Right cardiac atrium (tissue), 5 donors: ENCODE measurements around the gene CHAF1B. TPM values are rescaled to one million over a fixed set of nuclear protein-coding genes. Genes with fewer than 3 reads are reported as not detected.
A peak's percentile ranks its signal among the peaks of the same experiment; 100 is the strongest.

ENCODE experiments used
- ATAC-seq, 2 donors: fragments of 200-7000 bp; cut with Tn5 transposase; one replicate each; pipeline versions ENCODE4 v1.8.0 to v1.9.1; 2020; ENCODE audit warnings: moderate library complexity in 2 of 2, mild to moderate bottlenecking in 1 of 2
- DNase-seq, 3 donors: peaks; one replicate each; pipeline ENCODE4 v3.0.0-alpha.2; 2020
- H3K27ac ChIP-seq: one replicate; pipeline ENCODE4 v1.5.1; 2013; ENCODE audit warnings: mild to moderate bottlenecking, low read length, control low read depth, moderate library complexity
- H3K27me3 ChIP-seq: one replicate; pipeline ENCODE4 v1.6.1; 2013; ENCODE audit not compliant: control insufficient read depth, insufficient read depth
- H3K4me1 ChIP-seq: one replicate; pipeline ENCODE4 v1.6.1; 2013; ENCODE audit warnings: low read length; ENCODE audit not compliant: control insufficient read depth, insufficient read depth
- H3K4me3 ChIP-seq: one replicate; pipeline ENCODE4 v1.5.1; 2013; ENCODE audit warnings: low read length, control low read depth
- H3K9me3 ChIP-seq: one replicate; pipeline ENCODE4 v1.6.1; 2013; ENCODE audit warnings: low read length; ENCODE audit not compliant: control insufficient read depth
- WGBS: extraction: QIAGEN DNeasy Blood & Tissue Kit; methylation state at CpG from one replicate; pipeline ENCODE4 v1.1.7; 2013; 5-methylcytosine and 5-hydroxymethylcytosine counted together
- intact Hi-C, 4 donors: fragments of 100-400 bp; cut with DNase I; formaldehyde crosslinking; loops; one replicate each; pipeline versions ENCODE4 v1.11.0 to v1.14.0; 2022 to 2023
- polyA plus RNA-seq: library from polyadenylated mRNA; stranded (reverse); fragments of 200-250 nt; gene quantifications from one replicate; pipeline ENCODE4 v1.2.3, GENCODE V29; 2013
- total RNA-seq, 4 donors: library from RNA; stranded (reverse); fragmentation: NEBNext Ultra II Directional; extraction: Animal tissue kit (Norgen Biotek cat#: 25700); gene quantifications; one replicate each; pipeline ENCODE4 v1.2.1, GENCODE V29; 2021
- donor health status: healthy with polysubstance abuse.
- donor health status: DM: no; HTN: yes; CAD: no.
- donor health status: DM: no; HTN: no; CAD: no.
- donor health status: DM: no; HTN: yes; CAD: no; lungs with severe emphysema.
- donor health status: DM: yes; HTN: yes; CAD: no.

The CHAF1B gene
- total and polyA plus RNA-seq, 5 donors = 0.61 to 1.3 (median 0.75) TPM

GRCh38 chr21:36412916-36413315 lies 27.7 kb downstream of the CHAF1B start:
- 94% methylated on average over 11 of the region's 11 CpGs for WGBS
- intact Hi-C loops = loop anchor here in 1 of 4 donors (10.0 kb wide), 1 partner anchor 522 kb away; no protein-coding TSS in a partner anchor
- no peak for ATAC-seq

GRCh38 chr21:36415375-36415774 lies 30.2 kb downstream of the CHAF1B start:
- ATAC-seq (no peak), DNase-seq (no peak)
- 96% methylated on average over 6 of the region's 6 CpGs for WGBS
- Histone ChIP-seq H3K27ac (no peak overlapping the region), H3K4me1 (no peaks in the 10 kb centered on the region), H3K27me3 (no peaks in the 10 kb centered on the region), H3K9me3 (no peaks in the 10 kb centered on the region), H3K4me3 (no peak overlapping the region)
- intact Hi-C loops = loop anchor here in 1 of 4 donors (10.0 kb wide), 1 partner anchor 519 kb away; no protein-coding TSS in a partner anchor

More at GRCh38 chr21:36412916-36413315, 27.7 kb downstream of the CHAF1B start:
- no peak overlapping the region for H3K4me3 ChIP-seq
- H3K9me3 ChIP-seq = no peaks in the 10 kb centered on the region
- no peaks in the 10 kb centered on the region for H3K4me1 ChIP-seq
- no peaks in the 10 kb centered on the region for H3K27me3 ChIP-seq
- H3K27ac ChIP-seq = no peak overlapping the region
- DNase-seq = no peak

- ATAC-seq = no peak
- H3K4me3 ChIP-seq = no peak overlapping the region
- 83% methylated on average over 14 of the region's 14 CpGs for whole genome bisulfite sequencing
- no peak for DNase-seq
- H3K27ac ChIP-seq = no peak overlapping the region
- no peaks in the 10 kb centered on the region for H3K9me3 ChIP-seq
- no peaks in the 10 kb centered on the region for H3K27me3 ChIP-seq
- peaks cover 4% of the 10 kb centered on the region for H3K4me1 ChIP-seq
- intact Hi-C loops = loop anchor here in 1 of 4 donors (10.0 kb wide), 1 partner anchor 516 kb away; no protein-coding TSS in a partner anchor
Observed at GRCh38 chr21:36419241-36419640, 34.0 kb downstream of the CHAF1B start.

GRCh38 chr21:36419996-36420395 lies 34.8 kb downstream of the CHAF1B start:
- no peak overlapping the region for H3K27ac ChIP-seq
- H3K4me1 ChIP-seq = peaks cover 4% of the 10 kb centered on the region
- WGBS = 2% methylated on average over 8 of the region's 8 CpGs
- intact Hi-C loops = loop anchor here (5.0 to 10.0 kb wide), 4 partner anchors 165 to 515 kb away; no protein-coding TSS in a partner anchor
- H3K27me3 ChIP-seq = no peaks in the 10 kb centered on the region
- peak; percentile 91 to 92 (median 91) for DNase-seq
- H3K4me3 ChIP-seq = no peak overlapping the region
- no peaks in the 10 kb centered on the region for H3K9me3 ChIP-seq
- ATAC-seq = peak; percentile 95 to 97

- 93% methylated on average over 18 of the region's 18 CpGs for WGBS
- ATAC-seq (no peak), DNase-seq (no peak)
- intact Hi-C loops = loop anchor here in 3 of 4 donors (5.0 to 10.0 kb wide), 3 partner anchors 164 to 507 kb away; no protein-coding TSS in a partner anchor
- Histone ChIP-seq H3K4me1 (peaks cover 4% of the 10 kb centered on the region), H3K27me3 (no peaks in the 10 kb centered on the region), H3K4me3 (no peak overlapping the region), H3K9me3 (no peaks in the 10 kb centered on the region), H3K27ac (no peak overlapping the region)
Observed at GRCh38 chr21:36420571-36421339, 35.6 kb downstream of the CHAF1B start.

- Histone ChIP-seq H3K4me1 (peaks cover 4% of the 10 kb centered on the region), H3K27me3 (no peaks in the 10 kb centered on the region), H3K9me3 (no peaks in the 10 kb centered on the region), H3K27ac (no peak overlapping the region), H3K4me3 (no peak overlapping the region)
- peak; percentile 56 to 78 (median 76) for DNase-seq
- ATAC-seq = peak; percentile 50 to 58
- 41% methylated on average over 28 of the region's 28 CpGs for WGBS
- intact Hi-C loops = loop anchor here in 3 of 4 donors (5.0 to 10.0 kb wide), 3 partner anchors 162 to 505 kb away; no protein-coding TSS in a partner anchor
Observed at GRCh38 chr21:36422279-36423098, 37.3 kb downstream of the CHAF1B start.

- intact Hi-C loops = loop anchor here in 3 of 4 donors (5.0 to 10.0 kb wide), 3 partner anchors 161 to 503 kb away; no protein-coding TSS in a partner anchor
- Histone ChIP-seq H3K27me3 (no peaks in the 10 kb centered on the region), H3K9me3 (no peaks in the 10 kb centered on the region), H3K4me1 (peaks cover 4% of the 10 kb centered on the region), H3K27ac (no peak overlapping the region), H3K4me3 (no peak overlapping the region)
- ATAC-seq (no peak), DNase-seq (no peak)
- WGBS = 84% methylated on average over 12 of the region's 12 CpGs
Observed at GRCh38 chr21:36423771-36424433, 38.7 kb downstream of the CHAF1B start.

- DNase-seq (no peak), ATAC-seq (no peak)
- Histone ChIP-seq H3K4me1 (peaks cover 4% of the 10 kb centered on the region), H3K4me3 (no peak overlapping the region), H3K9me3 (no peaks in the 10 kb centered on the region), H3K27ac (no peak overlapping the region), H3K27me3 (no peaks in the 10 kb centered on the region)
- intact Hi-C loops = loop anchor here in 3 of 4 donors (5.0 to 10.0 kb wide), 3 partner anchors 160 to 503 kb away; no protein-coding TSS in a partner anchor
- WGBS = 91% methylated on average over 8 of the region's 8 CpGs
Observed at GRCh38 chr21:36424592-36424991, 39.4 kb downstream of the CHAF1B start.

GRCh38 chr21:36425286-36425685 lies 40.1 kb downstream of the CHAF1B start:
- ATAC-seq = no peak
- H3K27ac ChIP-seq = no peak overlapping the region

GRCh38 chr21:36427502-36427901 lies 42.3 kb downstream of the CHAF1B start:
- intact Hi-C loops = loop anchor here in 3 of 4 donors (10.0 kb wide), 2 partner anchors 157 to 497 kb away; no protein-coding TSS in a partner anchor
- ATAC-seq (no peak), DNase-seq (no peak)
- Histone ChIP-seq H3K4me1 (peaks cover 1% of the 10 kb centered on the region), H3K27me3 (no peaks in the 10 kb centered on the region), H3K9me3 (no peaks in the 10 kb centered on the region), H3K27ac (no peak overlapping the region), H3K4me3 (no peak overlapping the region)
- WGBS = 92% methylated on average over 4 of the region's 4 CpGs

More at GRCh38 chr21:36425286-36425685, 40.1 kb downstream of the CHAF1B start:
- Histone ChIP-seq H3K4me3 (no peak overlapping the region), H3K4me1 (peaks cover 4% of the 10 kb centered on the region), H3K27me3 (no peaks in the 10 kb centered on the region), H3K9me3 (no peaks in the 10 kb centered on the region)
- DNase-seq = no peak
- intact Hi-C loops = loop anchor here in 3 of 4 donors (10.0 kb wide), 2 partner anchors 160 to 500 kb away; no protein-coding TSS in a partner anchor
- 77% methylated on average over 9 of the region's 9 CpGs for WGBS
